ENCODE data around the gene DLX3. TPM values are rescaled to one million over a fixed set of nuclear protein-coding genes. Genes with fewer than 3 reads are reported as not detected.

Gene DLX3
- total and polyA plus RNA-seq, 8 donors = 0.68 TPM; not detected in 7

DNA sequence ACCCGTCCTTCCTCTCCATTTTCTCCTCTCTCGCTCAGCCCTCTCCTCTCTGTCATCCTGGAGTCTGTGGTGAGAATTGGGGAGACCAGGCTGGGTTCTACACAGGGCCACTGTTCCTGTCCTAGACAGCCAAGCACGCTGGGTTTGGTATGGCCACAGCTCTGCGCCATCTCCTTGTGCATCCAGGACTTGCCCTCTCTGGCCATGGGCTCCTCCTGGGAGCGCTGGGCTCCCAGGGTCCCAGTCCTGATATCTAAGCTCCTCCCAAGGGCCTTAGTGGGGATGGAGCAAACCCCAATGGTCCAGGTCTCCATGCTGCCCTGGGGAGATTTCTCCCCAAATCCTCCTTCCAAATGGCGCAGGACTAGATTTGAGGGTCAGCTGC is 33.7 kb upstream of the DLX3 start:
- H3K36me3 ChIP-seq = no peaks in the 10 kb centered on the region
- H3K27ac ChIP-seq = peak overlapping the region in 2 of 5 donors; percentile 74 to 79

DNA sequence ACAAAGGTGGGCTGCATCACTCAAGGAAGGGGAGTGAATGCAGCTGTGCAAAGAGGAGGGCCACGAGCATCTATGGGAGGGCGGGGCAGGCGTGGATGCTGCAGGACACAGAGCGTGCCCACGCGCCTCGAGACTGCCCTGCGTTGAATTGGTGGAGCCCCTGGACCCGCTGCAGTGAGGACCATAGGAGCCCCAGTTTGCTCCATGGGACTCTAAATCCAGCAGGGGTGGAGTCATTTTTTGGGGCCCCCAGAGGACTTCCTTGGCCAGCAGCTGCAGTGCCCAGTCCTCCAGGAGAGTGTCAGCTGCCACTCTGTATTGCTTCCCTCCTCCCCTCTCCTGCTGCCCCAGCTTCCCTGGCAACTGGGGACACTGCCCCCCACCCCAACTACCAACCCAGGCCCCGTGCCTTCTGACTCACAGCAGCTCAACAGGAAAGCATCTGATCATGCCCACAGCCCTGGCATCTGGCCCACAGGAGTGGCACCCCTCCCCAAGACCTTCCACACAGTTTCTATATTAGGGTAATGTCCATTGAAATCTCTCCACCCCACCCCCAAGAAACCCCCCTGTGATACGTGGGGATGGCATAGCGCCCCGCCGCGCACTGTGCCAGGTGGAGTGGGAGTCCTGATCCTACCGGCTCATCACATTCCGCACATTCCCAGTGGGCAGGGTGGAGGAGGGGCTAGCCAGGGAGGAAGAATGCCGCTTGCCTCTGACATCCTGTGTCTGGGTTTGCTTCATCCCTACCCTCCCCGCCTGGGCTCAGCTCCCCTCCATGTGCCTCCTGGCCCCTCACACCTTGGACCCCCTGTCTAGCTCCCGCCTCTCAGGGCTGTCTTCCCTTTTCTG is 33.1 kb upstream of the DLX3 start:
- H3K4me1 ChIP-seq = peaks cover 15 to 32% (median 24%) of the 10 kb centered on the region in 4 donors
- no peak for TF ChIP-seq POLR2A (IDR thresholded peaks at IDR 0.05)
- TF ChIP-seq EP300 (IDR thresholded peaks at IDR 0.05) = no peak
- TF ChIP-seq POLR2AphosphoS5 (IDR thresholded peaks at IDR 0.05) = no peak
- TF ChIP-seq, protein P1, sequence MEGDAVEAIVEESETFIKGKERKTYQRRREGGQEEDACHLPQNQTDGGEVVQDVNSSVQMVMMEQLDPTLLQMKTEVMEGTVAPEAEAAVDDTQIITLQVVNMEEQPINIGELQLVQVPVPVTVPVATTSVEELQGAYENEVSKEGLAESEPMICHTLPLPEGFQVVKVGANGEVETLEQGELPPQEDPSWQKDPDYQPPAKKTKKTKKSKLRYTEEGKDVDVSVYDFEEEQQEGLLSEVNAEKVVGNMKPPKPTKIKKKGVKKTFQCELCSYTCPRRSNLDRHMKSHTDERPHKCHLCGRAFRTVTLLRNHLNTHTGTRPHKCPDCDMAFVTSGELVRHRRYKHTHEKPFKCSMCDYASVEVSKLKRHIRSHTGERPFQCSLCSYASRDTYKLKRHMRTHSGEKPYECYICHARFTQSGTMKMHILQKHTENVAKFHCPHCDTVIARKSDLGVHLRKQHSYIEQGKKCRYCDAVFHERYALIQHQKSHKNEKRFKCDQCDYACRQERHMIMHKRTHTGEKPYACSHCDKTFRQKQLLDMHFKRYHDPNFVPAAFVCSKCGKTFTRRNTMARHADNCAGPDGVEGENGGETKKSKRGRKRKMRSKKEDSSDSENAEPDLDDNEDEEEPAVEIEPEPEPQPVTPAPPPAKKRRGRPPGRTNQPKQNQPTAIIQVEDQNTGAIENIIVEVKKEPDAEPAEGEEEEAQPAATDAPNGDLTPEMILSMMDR (IDR thresholded peaks at IDR 0.05) = no peak
- 58 to 63% (median 58%) methylated on average over 19 to 20 of the region's 20 CpGs for WGBS, 5 donors
- peak overlapping the region in 3 of 5 donors; percentile 8 to 79 (median 74) for H3K27ac ChIP-seq
- no peaks in the 10 kb centered on the region for H3K36me3 ChIP-seq
- intact Hi-C loops (cut with DNase I; ENCODE audit: low total_unique reads) = loop anchor here (2.0 kb wide), 1 partner anchor 59 kb away; no protein-coding TSS in a partner anchor
- H3K9me3 ChIP-seq = no peaks in the 10 kb centered on the region
- peak in 1 of 2 donors; percentile 59 for DNase-seq
- peak overlapping the region in 1 of 4 donors; percentile 34 for H3K4me3 ChIP-seq
- H3K27me3 ChIP-seq = peaks cover 0 to 20% (median 0%) of the 10 kb centered on the region in 3 donors

More for the DNA sequence above, 33.7 kb upstream of the DLX3 start:
- TF ChIP-seq, protein P1 (IDR thresholded peaks at IDR 0.05) = no peak
- TF ChIP-seq POLR2A (IDR thresholded peaks at IDR 0.05) = no peak
- no peak for TF ChIP-seq EP300 (IDR thresholded peaks at IDR 0.05)
- TF ChIP-seq POLR2AphosphoS5 (IDR thresholded peaks at IDR 0.05) = no peak
- H3K4me3 ChIP-seq = no peak overlapping the region
- peaks cover 0 to 20% (median 0%) of the 10 kb centered on the region in 3 donors for H3K27me3 ChIP-seq
- WGBS, 5 donors = 80 to 94% (median 83%) methylated on average over 6 of the region's 6 CpGs
- H3K4me1 ChIP-seq = peaks cover 15 to 38% (median 27%) of the 10 kb centered on the region in 4 donors
- DNase-seq = no peak
- H3K9me3 ChIP-seq = no peaks in the 10 kb centered on the region
- intact Hi-C loops (cut with DNase I; ENCODE audit: low total_unique reads) = no loop called here

DNA sequence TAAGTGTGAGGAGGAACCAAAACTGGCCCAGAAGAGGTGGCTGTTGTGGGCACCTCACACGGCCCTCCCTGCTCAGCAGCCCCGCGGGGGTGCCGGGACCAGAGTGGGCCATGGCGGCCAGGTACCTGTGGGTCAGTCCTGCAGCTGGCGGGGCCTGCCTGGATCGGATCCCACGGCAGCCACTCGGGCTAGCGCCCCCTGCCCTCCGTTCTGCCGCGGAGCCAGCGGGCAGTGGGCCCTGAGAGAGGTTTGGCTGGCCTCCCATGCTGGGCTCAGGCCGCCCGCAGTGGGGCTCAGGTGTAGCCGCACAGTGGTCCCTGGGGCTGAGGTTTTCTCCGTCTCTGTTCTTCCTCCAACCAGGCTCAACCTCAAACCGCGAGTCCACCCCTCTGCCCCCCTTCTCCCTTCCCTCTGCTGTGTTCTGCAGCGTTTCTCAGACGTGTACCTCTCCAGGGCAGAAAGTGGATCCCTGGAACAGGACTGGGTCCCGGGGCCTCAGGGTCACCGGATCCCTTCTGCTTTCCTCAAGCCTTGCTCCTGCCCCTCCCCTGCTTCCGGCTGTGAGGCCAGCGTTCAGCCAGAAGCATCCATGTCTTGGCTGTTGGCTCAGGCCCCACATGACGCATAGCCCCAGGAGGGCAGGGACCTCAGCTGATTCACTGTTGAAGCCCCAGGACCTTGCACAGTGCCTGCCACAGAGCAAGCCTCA is 32.3 kb upstream of the DLX3 start:
- Histone ChIP-seq H3K9me3 (no peaks in the 10 kb centered on the region), H3K4me3 (peak overlapping the region; percentile 22 to 34 (median 28)), H3K36me3 (no peaks in the 10 kb centered on the region), H3K27me3 (peaks cover 0 to 20% (median 0%) of the 10 kb centered on the region in 3 donors), H3K4me1 (peaks cover 15 to 28% (median 21%) of the 10 kb centered on the region in 4 donors), H3K27ac (peak overlapping the region in 4 of 5 donors; percentile 35 to 79 (median 72))
- WGBS, 5 donors = 0 to 10% (median 7%) methylated on average over 17 to 27 of the region's 27 CpGs
- intact Hi-C loops (cut with DNase I; ENCODE audit: low total_unique reads) = loop anchor here (2.0 kb wide), 1 partner anchor 59 kb away; no protein-coding TSS in a partner anchor
- DNase-seq = peak; percentile 66 to 78
- TF ChIP-seq POLR2A (IDR thresholded peaks at IDR 0.05) = no peak
- TF ChIP-seq, protein P1 (IDR thresholded peaks at IDR 0.05) = peak in 1 of 7 experiments; percentile 35
- peak in 1 of 3 donors; percentile 63 for TF ChIP-seq POLR2AphosphoS5 (IDR thresholded peaks at IDR 0.05)

DNA sequence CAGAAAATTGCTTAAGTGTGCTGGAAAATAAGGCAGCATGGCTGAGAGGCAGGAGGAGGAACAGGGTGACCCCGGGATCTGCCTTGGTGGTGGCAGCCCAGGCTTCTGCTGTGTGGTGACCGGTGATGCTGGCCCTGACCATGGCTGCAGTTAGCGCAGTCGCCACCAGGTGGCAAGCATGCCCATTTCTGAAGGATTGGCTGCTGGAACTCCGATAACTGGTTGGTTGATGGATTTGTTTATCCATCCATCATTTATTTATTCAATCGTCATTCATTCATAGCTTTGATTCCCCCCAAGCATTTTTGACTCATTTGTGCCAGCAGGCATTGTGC is 31.8 kb upstream of the DLX3 start:
- DNase-seq = peak; percentile 90 to 93
- intact Hi-C loops (cut with DNase I; ENCODE audit: low total_unique reads) = loop anchor here (2.0 kb wide), 1 partner anchor 60 kb away; no protein-coding TSS in a partner anchor
- peak overlapping the region in 4 of 5 donors; percentile 35 to 79 (median 72) for H3K27ac ChIP-seq
- H3K9me3 ChIP-seq = no peaks in the 10 kb centered on the region
- H3K27me3 ChIP-seq = peaks cover 0 to 20% (median 0%) of the 10 kb centered on the region in 3 donors
- peaks cover 15 to 28% (median 20%) of the 10 kb centered on the region in 4 donors for H3K4me1 ChIP-seq
- H3K36me3 ChIP-seq = no peaks in the 10 kb centered on the region
- H3K4me3 ChIP-seq = peak overlapping the region; percentile 22 to 34 (median 28)
- 0 to 3% (median 1%) methylated on average over 6 of the region's 6 CpGs for WGBS, 5 donors
- TF ChIP-seq POLR2A (IDR thresholded peaks at IDR 0.05) = no peak
- TF ChIP-seq POLR2AphosphoS5 (IDR thresholded peaks at IDR 0.05) = peak in 1 of 3 donors; percentile 71
- TF ChIP-seq, protein P1 (IDR thresholded peaks at IDR 0.05) = peak in 6 of 7 experiments; percentile 33 to 98 (median 97)
- TF ChIP-seq EP300 (IDR thresholded peaks at IDR 0.05) = no peak
